ENCODE results near the gene BTF3L4.
"Not testable (repeated sequence)": the region's sequence is repeated elsewhere in the genome, so short reads cannot be mapped to it uniquely, and the experiment has no call there.

GRCh38 chr1:52045666-52046195 lies 10.4 kb upstream of the BTF3L4 start:
- TF ChIP-seq POLR2A, CTCF (IDR thresholded peaks at IDR 0.05): not testable (repeated sequence)

Data from esophagus squamous epithelium (tissue), 4 donors.